ENCODE results near the gene ZNF41. TPM values are rescaled to one million over a fixed set of nuclear protein-coding genes. Genes with fewer than 3 reads are reported as not detected.

Gene ZNF41
- polyA plus RNA-seq, 3 donors, result 1.8 to 4.3 (median 3.1) TPM

GRCh38 chrX:47489507-47490275, 6.7 kb upstream of the ZNF41 start:
- no peaks in the 10 kb centered on the region for H3K36me3 Mint-ChIP-seq
- WGBS (ENCODE audit: insufficient coverage), result 100% methylated on average over 1 of the region's 6 CpGs
- Histone ChIP-seq H2AFZ (ENCODE audit: insufficient read depth, low read depth, low read length, poor library complexity, severe bottlenecking) (no peak overlapping the region), H3K9ac (ENCODE audit: insufficient read depth, low read length, poor library complexity, severe bottlenecking) (no peak overlapping the region), H3K4me2 (replicated peaks; ENCODE audit: extremely low read depth, low read length, poor library complexity, severe bottlenecking) (no peak overlapping the region), H3K79me2 (ENCODE audit: insufficient read depth, low read length) (no peaks in the 10 kb centered on the region), H3K4me1 (ENCODE audit: control insufficient read depth in 1 of 2, insufficient read depth in 2 of 2, low read length in 2 of 2) (peaks cover 2 to 5% of the 10 kb centered on the region in 2 donors), H3K27me3 (ENCODE audit: control insufficient read depth in 2 of 2, insufficient read depth in 2 of 2, low read length in 2 of 2) (no peaks in the 10 kb centered on the region), H3K4me3 (replicated peaks in 1 of 3; ENCODE audit: low read depth in 2 of 3, low read length in 3 of 3) (no peak overlapping the region), H4K20me1 (ENCODE audit: insufficient read depth, low read length) (no peaks in the 10 kb centered on the region), H3K27ac (ENCODE audit: low read depth in 1 of 2, low read length in 2 of 2) (no peak overlapping the region), H3K36me3 (replicated peaks in 1 of 2; ENCODE audit: control insufficient read depth in 1 of 2, insufficient read depth in 2 of 2, low read length in 2 of 2) (no peaks in the 10 kb centered on the region), H3K9me3 (replicated peaks in 1 of 2; ENCODE audit: control insufficient read depth in 1 of 2, insufficient read depth in 1 of 2, low read length in 2 of 2) (peaks cover 0 to 3% of the 10 kb centered on the region in 2 donors)
- peaks cover 0 to 3% (median 0%) of the 10 kb centered on the region in 3 donors for H3K27me3 Mint-ChIP-seq (ENCODE audit: low read depth in 3 of 3)
- H3K27ac Mint-ChIP-seq, result no peak overlapping the region
- no peak for DNase-seq
- intact Hi-C loops (cut with micrococcal nuclease), result no loop called here
- peaks cover 4 to 19% (median 10%) of the 10 kb centered on the region in 7 donors for H3K9me3 Mint-ChIP-seq
- TF ChIP-seq, protein P1, sequence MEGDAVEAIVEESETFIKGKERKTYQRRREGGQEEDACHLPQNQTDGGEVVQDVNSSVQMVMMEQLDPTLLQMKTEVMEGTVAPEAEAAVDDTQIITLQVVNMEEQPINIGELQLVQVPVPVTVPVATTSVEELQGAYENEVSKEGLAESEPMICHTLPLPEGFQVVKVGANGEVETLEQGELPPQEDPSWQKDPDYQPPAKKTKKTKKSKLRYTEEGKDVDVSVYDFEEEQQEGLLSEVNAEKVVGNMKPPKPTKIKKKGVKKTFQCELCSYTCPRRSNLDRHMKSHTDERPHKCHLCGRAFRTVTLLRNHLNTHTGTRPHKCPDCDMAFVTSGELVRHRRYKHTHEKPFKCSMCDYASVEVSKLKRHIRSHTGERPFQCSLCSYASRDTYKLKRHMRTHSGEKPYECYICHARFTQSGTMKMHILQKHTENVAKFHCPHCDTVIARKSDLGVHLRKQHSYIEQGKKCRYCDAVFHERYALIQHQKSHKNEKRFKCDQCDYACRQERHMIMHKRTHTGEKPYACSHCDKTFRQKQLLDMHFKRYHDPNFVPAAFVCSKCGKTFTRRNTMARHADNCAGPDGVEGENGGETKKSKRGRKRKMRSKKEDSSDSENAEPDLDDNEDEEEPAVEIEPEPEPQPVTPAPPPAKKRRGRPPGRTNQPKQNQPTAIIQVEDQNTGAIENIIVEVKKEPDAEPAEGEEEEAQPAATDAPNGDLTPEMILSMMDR (IDR thresholded peaks at IDR 0.05), result no peak
- H3K4me1 Mint-ChIP-seq, result peaks cover 8% of the 10 kb centered on the region
- H3K4me3 Mint-ChIP-seq, result no peak overlapping the region

DNA sequence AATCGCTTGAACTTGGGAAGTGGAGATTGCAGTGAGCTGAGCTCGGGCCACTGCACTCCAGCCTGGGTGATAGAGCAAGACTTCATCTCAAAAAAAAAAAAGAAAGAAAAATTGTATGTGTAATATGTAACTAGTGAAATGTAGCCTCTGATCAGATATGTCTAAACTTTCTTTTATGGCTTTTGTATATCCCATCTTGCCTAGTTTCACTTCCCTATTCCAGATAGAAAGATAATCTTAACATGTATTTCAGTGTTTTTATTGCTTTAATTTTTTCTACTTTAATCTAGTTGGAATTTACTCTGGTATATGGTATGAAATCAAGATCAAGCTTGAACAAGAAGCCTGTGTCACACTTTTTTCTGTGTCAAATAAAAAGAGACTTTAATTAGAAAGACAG, 1.9 kb upstream of the ZNF41 start:
- TF ChIP-seq, protein P1 (IDR thresholded peaks at IDR 0.05), result no peak
- Mint-ChIP-seq H3K9me3 (peaks cover 0 to 16% (median 4%) of the 10 kb centered on the region in 7 donors), H3K27ac (peak overlapping the region in 4 of 7 donors; percentile 34 to 71 (median 56)), H3K4me3 (peak overlapping the region in 1 of 2 donors; percentile 43), H3K27me3 (ENCODE audit: low read depth in 3 of 3) (peaks cover 0 to 6% (median 0%) of the 10 kb centered on the region in 3 donors), H3K4me1 (peaks cover 25% of the 10 kb centered on the region), H3K36me3 (no peaks in the 10 kb centered on the region)
- Histone ChIP-seq H3K27ac (ENCODE audit: low read depth in 1 of 2, low read length in 2 of 2) (no peak overlapping the region), H4K20me1 (ENCODE audit: insufficient read depth, low read length) (no peaks in the 10 kb centered on the region), H3K36me3 (replicated peaks in 1 of 2; ENCODE audit: control insufficient read depth in 1 of 2, insufficient read depth in 2 of 2, low read length in 2 of 2) (no peaks in the 10 kb centered on the region), H3K27me3 (ENCODE audit: control insufficient read depth in 2 of 2, insufficient read depth in 2 of 2, low read length in 2 of 2) (no peaks in the 10 kb centered on the region), H3K9ac (ENCODE audit: insufficient read depth, low read length, poor library complexity, severe bottlenecking) (no peak overlapping the region), H3K79me2 (ENCODE audit: insufficient read depth, low read length) (peaks cover 29% of the 10 kb centered on the region), H3K9me3 (replicated peaks in 1 of 2; ENCODE audit: control insufficient read depth in 1 of 2, insufficient read depth in 1 of 2, low read length in 2 of 2) (no peaks in the 10 kb centered on the region), H3K4me2 (replicated peaks; ENCODE audit: extremely low read depth, low read length, poor library complexity, severe bottlenecking) (no peak overlapping the region), H3K4me3 (replicated peaks in 1 of 3; ENCODE audit: low read depth in 2 of 3, low read length in 3 of 3) (no peak overlapping the region), H3K4me1 (ENCODE audit: control insufficient read depth in 1 of 2, insufficient read depth in 2 of 2, low read length in 2 of 2) (peaks cover 19 to 23% of the 10 kb centered on the region in 2 donors), H2AFZ (ENCODE audit: insufficient read depth, low read depth, low read length, poor library complexity, severe bottlenecking) (no peak overlapping the region)
- intact Hi-C loops (cut with micrococcal nuclease), result loop anchor here (5.0 kb wide), 2 partner anchors 37 to 293 kb away; partner anchors contain the start of gene UBA1 (in 1 of the 2)
- peak in 2 of 3 donors; percentile 20 to 28 for DNase-seq
- no CpG with 5 or more reads among the region's 2 CpGs for WGBS (ENCODE audit: insufficient coverage)

Data from CD14-positive monocyte (primary cell).